GM19328 (cell line): ENCODE data around the gene HES4.

Source experiments
- ATAC-seq: cut with Tn5 transposase; IDR thresholded peaks from one replicate; pipeline ENCODE4 v1.9.1; 2021; ENCODE audit warnings: mild to moderate bottlenecking, moderate library complexity; ENCODE audit not compliant: unreplicated experiment

Gene HES4

DNA sequence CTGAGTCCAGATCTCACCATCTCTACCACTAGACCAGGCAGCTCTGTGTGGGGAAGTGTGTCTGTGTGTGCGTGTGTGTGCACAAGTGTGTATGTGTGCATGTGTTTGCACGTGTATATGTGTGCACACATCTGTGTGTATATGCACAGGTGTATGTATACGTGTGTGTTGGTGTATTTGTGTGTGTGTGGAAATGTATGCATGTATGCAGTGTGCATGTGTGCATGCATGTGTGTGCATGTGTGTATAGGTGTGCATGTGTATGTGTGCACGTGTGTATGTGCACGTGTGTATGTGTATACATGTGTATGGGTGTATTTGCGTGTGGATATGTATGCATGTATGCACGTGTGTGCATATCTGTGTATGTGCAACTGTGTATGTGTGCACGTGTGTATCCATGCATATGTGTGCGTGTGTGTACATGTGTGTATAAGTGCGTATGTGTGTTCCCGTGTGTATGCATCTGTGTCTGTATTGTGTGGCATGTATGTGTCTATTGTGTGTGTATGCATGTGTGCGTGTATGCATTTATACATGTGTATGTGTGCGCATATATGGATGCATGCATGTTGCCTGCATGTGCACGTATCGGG, 30.5 kb downstream of the HES4 start:
- ATAC-seq, result no peak

DNA sequence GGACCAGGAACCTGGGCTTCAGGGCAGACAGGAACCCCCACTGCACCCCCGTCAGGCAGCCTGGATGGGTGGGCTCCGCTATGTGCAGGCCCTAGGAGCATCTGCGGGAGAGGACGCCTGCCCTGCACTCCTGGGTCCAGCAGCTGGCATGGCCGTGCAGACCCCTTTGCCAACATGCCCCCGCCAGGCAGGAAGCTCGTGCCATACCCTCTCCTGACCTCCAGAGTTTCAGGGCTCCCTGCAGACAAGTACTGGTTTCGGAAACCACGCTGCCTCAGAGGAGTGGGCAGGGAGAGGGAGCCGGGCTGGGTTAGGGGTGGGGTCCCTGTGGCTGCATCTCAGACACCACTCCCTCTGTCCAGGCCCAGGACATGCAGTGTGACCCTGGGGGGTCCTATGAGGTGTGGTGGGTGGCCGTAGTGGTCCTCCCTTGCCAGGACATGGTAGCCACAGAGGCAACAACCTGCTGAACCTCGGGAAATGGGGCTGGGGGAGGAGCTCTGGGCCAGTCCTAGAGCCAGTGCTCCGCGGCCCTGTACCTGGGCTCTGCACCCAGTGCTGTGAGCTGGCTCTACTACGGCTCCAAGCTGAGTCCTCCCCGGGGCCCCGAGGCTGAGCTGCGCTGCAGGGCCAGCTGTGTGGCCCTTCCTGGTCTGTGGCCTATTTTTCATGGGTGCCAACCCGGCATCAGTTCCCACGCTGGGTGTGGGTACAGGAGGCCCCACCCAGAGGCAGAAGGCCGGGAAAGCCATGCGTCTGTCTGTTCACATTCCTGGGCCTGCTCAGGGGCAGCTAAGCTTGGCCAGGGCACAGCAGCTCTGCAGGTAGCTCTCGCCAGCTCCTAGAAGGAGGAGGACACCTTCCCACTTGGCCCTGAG, 32.2 kb downstream of the HES4 start:
- ATAC-seq, result no peak

DNA sequence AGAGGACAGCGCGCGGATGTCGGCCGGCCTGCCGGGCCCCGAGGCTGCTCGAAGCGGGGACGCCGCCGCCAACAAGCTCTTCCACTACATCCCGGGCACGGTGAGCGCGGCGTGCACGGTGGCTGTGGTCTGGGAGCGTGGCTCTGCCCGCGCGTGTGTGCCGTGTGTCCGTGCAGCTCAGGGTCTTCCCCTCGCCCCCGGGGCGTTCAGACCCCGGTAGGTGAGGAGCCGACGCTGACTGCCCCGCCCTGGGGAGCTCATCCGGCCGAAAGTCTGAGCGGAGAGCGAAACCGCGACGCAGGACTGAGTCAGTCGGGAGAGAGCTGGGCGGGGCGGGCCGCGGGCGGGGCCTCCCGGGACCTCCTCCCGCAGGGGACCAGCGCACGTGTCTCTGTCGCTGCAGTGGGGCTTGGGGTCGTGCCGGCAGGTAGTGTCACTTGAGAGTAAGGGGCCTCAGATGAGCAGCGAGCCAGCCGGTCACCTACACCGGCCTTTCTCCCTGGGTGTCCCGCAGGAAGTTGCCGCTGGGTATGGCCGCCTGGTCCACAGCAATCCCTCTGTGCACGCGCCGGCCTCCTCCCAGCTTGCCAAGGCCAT, 33.1 kb downstream of the HES4 start:
- ATAC-seq, result no peak

DNA sequence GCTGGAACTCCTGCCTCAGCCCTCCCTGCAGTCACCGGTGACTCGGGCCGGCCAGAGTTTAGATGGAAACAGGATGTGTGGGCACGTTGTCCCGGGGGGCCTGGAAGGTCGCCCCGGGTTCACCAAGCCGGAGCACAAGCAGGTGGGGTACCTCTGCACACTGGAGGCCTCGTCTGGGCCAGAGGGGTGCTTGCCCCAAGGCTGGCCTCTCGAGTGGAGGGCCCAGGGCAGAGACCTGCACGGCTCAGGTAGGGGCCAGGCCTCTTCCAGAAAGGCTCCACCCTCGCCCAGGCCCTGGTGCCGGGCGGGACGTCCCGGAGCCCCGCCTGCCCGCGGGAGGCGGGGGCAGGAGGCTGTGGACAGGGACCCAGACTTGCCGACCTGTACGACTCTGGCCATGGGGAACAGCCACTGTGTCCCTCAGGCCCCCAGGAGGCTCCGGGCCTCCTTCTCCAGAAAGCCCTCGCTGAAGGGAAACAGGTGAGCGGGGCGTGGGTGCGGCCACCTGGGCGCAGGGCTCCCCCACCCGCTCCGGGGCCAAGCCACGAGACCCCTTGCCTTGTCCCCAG, 33.7 kb downstream of the HES4 start, which contains the start of gene PLEKHN1:
PLEKHN1 (plus strand) TSS at position 348 of the 569 bp plus-strand sequence; CDS start at position 398, 50 bp downstream.
- ATAC-seq, result no peak

DNA sequence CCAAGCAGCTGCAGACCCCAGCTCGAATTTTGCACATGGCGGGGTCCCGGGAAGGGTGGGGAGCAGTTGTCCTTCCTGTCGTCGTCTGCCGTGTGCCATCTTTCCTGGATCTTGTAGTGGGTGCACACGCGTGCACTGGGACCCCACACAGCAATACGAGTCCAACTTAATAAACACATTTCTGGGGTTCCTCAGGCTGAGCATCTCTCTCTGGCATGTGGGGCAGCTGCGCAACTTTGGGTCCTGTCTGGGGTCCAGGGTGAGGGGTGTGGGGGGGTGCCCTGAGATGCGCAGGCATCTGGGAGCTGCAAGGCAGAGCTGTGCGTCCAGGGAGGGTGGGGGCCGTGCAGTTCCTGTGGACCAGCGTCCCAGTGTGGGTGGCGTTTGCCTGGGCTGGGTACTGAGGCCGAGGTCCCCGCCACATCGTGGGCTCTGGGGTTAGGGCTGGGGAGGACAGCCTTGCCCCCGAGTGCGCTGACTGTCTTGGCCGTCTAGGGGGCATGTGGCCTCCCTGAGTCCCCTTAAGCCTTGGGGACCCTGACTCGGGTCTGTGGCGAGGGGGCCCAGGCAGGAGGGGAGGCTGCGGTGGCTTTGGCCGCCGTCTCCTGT, 34.3 kb downstream of the HES4 start:
- no peak for ATAC-seq

DNA sequence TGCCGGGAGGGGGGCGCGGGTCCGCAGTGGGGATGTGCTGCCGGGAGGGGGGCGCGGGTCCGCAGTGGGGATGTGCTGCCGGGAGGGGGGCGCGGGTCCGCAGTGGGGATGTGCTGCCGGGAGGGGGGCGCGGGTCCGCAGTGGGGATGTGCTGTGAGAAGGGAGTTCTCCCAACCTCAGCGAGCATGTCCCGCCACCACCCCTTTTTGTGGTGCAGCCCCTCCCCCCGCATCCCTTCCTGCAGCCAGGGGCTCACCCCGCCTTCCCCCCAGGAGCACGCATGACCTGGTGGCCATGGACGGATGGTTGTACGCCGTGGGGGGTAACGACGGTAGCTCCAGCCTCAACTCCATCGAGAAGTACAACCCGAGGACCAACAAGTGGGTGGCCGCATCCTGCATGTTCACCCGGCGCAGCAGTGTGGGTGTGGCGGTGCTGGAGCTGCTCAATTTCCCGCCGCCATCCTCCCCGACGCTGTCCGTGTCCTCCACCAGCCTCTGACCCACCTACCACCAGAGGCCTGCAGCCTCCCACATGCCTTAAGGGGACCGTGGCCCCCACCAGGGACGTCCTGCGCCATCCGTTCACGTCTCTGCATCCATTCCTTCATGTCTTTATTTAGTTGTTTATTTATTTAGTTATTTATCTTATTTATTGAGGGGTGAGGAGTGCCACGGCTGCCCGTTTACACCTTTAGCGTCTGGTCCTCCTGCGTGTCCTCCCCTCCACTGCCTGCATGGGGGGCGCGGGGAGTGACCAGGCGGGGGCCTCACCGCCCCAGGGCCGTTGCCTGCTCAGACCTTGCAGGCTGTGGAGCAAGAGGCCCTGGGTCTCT, 35.0 kb downstream of the HES4 start:
- no peak for ATAC-seq

DNA sequence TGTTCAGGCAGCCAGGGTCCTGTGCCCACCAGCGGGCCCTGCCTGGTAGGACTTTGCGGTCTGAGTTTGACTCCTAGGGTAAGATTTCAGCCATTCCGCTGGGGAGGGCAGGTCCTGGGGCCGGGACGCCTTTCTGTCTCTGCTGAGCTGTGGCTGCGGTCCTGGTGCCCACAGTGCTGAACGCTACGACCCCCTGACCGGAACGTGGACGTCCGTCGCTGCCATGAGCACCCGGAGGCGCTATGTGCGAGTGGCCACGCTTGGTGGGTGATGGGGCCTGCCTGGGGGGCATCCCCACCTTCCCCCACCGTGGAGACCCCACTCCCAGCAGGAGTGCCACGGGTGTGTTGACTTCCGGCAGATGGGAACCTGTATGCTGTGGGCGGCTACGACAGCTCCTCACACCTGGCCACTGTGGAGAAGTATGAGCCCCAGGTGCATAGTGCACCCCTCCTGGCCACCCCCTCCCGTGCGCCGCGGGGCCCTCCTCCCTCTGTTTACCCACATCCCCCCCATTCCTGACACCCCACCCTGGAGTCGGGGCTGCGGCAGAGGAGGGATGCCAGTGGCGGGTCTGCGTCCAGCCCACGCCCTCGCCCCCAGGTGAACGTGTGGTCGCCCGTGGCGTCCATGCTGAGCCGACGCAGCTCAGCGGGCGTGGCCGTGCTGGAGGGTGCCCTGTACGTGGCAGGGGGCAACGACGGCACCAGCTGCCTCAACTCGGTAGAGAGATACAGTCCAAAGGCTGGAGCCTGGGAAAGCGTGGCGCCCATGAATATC, 36.0 kb downstream of the HES4 start:
- no peak for ATAC-seq

DNA sequence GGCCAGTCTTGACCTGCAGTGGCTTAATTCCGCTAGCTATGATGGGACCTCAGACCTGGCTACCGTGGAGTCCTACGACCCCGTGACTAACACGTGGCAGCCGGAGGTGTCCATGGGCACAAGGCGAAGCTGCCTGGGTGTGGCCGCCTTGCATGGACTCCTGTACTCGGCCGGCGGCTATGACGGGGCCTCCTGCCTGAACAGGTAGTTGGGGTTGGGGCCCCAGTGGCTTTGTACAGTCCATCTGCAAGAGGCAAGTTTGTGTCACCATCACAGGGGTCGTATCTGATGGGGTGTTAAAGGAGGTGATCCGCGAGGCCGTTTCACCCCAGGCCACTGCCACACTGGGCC, 36.6 kb downstream of the HES4 start:
- ATAC-seq, result no peak

DNA sequence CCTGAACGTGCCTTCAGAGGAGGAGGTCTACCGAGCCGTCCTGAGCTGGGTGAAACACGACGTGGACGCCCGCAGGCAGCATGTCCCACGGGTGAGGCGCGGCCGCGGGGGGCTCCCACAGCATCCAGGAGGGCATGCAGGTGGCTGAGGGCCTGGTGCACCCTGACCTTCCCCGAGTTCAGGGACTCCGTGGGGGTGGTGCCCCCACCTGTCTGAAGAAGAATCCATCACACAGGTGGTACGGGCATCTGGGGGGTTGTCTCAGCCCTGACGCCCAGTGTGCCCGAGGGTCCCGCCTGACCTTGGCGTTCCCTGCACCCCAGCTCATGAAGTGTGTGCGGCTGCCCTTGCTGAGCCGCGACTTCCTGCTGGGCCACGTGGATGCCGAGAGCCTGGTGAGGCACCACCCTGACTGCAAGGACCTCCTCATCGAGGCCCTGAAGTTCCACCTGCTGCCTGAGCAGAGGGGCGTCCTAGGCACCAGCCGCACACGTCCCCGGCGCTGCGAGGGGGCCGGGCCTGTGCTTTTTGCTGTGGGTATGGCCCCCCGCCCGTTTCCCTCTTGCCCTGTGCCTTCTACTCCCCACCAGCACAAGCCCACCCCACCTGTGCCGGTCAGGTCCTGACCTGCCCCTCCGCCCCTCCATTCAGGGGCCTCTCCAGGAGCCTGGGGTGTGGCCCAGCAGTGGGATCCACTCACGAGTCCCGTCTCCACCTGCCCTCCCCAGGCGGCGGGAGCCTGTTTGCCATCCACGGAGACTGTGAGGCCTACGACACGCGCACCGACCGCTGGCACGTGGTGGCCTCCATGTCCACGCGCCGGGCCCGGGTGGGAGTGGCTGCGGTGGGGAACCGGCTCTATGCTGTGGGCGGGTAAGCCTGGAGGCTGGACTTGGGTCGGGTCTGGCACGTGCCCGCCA, 37.3 kb downstream of the HES4 start:
- no peak for ATAC-seq

DNA sequence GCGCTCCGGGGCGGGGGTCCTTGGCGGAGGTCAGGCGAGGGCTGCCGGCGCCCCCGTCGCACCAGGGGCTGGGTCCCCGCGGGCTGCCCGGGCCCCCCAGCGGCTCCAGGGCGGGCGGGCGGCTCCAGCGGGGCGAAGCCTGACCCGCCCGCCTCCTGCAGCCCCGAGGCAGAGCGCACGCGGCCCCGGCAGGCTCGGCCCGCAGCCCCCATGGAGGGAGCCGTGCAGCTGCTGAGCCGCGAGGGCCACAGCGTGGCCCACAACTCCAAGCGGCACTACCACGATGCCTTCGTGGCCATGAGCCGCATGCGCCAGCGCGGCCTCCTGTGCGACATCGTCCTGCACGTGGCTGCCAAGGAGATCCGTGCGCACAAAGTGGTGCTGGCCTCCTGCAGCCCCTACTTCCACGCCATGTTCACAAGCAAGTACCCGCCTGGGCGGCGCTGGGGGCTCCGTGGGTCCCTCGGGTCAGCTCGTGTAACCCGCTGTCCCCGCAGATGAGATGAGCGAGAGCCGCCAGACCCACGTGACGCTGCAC, 38.7 kb downstream of the HES4 start:
- ATAC-seq, result no peak

DNA sequence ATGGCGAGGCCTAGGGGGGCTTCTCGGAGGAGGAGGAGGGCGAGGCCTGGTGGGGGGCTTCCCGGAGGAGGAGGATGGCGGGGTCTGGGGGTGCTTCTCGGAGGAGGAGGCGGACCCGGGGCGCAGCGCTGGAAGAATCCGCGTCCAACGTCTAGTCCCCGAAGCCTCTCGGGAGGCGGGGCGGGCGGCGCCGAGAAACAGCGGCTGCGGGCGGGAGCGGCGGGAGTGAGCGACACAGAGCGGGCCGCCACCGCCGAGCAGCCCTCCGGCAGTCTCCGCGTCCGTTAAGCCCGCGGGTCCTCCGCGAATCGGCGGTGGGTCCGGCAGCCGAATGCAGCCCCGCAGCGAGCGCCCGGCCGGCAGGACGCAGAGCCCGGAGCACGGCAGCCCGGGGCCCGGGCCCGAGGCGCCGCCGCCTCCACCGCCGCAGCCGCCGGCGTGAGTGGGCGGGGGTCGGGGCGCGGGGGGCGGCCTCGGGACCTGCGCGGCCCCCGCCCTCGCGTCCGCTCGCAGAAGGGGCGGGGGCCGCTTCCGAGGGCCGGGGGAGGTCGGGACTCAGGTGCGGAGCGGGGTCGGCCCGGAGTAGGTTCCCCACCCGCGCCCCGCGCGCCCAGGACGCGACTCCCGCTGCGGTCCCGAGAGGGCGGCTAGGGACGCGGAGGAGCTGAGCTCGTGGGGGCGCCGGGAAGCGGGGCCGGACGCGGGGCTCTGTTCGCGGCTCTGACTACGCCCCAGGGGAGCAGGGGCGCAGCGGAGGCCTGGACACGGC, 39.4 kb downstream of the HES4 start, which contains the start of gene KLHL17:
KLHL17 (plus strand) TSS at position 222 of the 769 bp plus-strand sequence; CDS start at position 332, 110 bp downstream.
- ATAC-seq, result peak; percentile 45

DNA sequence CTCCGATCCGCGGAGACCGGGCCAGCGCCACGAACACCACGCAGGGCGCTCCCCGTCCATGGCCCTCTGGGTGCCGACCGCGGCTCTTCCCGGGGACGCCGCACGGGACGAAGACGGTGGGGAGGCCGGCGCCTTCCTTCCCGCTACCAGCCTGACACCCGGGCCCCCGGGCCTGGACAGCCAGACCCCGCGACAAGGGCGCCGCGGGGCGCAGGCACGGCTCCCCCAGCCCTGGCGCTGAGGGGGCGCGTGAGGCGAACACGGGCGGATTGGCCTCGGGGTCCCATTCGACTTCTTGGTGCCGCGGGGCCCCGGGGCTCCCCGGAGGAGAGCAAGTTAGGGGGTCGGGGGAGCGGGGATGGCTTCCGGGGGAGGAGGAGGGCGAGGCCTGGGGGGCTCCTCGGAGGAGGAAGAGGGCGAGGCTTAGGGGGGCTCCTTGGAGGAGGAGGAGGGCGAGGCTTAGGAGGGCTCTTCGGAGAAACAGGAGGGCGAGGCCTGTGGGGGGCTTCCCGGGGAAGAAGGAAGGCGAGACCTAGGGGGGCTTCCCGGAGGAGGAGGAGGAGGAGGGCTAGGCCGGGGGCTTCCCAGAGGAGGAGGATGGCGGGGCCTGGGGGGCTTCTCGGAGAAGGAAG, 40.0 kb downstream of the HES4 start:
- no peak for ATAC-seq

DNA sequence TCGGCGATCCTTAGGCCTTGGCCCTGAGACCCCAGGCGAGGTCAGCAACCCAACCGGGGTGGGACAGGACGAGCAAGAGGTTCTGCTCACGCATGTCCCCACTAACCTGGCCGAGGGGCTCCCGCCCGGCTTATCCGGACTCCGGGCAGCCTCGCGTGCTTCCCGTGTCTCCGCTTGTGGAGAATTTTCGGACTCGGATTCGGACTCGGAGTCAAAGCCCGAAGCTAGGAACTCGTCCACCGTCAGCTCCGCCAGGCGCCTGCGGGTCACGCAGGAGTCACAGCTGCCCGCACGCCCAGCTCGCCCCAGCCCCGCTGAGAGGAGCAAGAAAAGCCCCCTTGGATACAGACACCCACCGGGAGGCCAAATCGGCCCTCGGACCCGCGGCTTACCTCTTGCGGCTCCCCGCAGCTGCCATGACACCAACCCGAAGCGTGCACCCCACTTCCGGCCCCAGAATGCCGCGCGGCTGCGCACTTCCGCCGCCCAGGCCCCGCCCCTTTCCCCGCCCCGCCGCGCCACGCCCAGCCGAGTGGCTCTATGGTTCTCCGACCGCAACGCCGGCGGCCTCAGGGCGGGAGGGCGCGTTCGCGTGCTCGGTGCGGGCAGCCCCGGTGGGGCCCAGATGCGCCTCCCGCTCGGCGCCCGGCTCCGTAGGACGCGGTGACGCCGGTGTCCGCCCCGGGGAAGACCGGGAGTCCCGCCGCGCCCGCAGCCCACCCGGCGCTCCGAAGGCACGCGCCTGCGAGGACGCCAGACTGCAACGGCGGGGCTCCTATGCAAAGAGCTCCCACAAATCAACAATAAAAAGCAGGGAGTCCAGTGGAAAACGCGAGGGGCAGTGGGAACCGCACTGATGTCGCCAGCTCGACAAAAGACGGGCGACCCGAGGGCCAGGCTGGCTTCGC, 40.8 kb downstream of the HES4 start, which contains the start of gene NOC2L:
NOC2L (minus strand) TSS at position 434 of the 908 bp plus-strand sequence; CDS start at position 418, 16 bp downstream.
- peak; percentile 55 for ATAC-seq

DNA sequence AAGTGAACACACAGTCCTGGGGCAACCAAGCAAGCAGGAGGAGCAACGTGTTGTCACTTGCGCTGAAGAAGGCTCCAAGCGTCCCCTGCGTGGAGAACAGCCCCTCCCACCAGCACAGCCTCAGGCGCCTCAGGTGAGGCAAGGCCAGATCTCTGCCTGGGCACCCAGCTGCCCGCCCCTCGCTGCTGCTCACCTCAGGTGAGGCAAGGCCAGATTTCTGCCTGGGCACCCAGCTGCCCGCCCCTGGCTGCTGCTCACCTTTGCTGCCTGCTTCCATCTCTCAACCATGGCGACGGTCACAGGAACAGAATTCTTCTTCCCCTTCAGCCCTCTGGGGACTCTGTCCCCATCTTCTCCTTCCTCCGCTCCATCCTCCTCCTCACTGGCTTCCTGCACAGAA, 43.3 kb downstream of the HES4 start:
- ATAC-seq, result no peak

DNA sequence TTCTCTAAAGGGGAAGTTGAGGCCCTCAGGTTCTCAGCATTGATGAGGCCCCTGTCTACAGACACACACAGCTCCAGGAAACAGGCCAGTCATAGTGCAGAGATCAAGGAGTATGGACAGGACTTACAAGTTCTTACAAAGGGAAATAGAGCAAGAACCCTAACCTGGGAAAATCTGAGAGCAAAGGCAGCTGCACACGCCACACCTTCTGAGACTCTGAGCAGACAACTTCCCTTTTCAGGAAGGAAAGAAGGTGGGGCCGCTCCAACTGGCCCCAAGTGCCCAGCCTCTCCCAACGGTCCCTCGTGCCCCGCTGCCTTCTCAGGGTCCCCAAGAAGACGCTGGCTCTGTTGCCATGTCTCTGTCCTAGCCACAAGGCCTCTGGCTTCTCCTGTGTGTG, 44.4 kb downstream of the HES4 start:
- ATAC-seq, result no peak

DNA sequence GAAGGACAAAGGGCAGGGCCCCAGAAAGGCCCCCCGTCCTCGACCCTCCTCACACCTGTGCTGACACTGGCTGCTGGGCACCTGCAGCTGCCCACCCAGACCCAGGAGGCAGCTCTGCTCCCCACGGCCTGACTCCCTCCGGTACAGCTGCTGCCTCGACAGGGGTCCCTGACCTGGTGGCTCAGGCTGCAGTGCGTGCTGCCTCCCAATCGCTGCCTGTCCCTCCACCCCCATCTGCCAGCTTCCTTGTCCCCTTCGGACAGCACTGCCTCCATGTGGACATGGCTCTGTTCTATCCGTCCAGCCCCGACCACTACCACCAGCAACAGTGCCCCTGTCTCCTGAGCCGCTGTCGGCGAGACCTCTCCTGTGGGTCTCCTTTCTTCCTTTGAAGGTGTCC, 45.0 kb downstream of the HES4 start:
- no peak for ATAC-seq
